Measurements from ENCODE around the gene NR4A3. TPM values are rescaled to one million over a fixed set of nuclear protein-coding genes. Genes with fewer than 3 reads are reported as not detected.

Gene NR4A3
- total RNA-seq, 2 experiments from 2014 or later: 3.6 to 20.4 TPM

Other genes starting within 250 kb of the NR4A3 start
- gene STX17, start 84.8 kb downstream of the NR4A3 start, total RNA-seq: 10 to 100 TPM; 32.0 to 37.0 TPM

Data from activated CD8-positive, alpha-beta memory T cell treated with anti-CD3 and anti-CD28 coated beads, Interleukin-2, amount 10 ng/mL, durations not matched to agents 7 days and 5 days (primary cell).